GM21529 (cell line): ENCODE results near the gene ROPN1B.

Source experiments
- ATAC-seq: cut with Tn5 transposase; IDR thresholded peaks from one replicate; pipeline ENCODE4 v1.9.1; 2021; ENCODE audit not compliant: unreplicated experiment

Gene ROPN1B

GRCh38 chr3:126026761-126027160 lies 57.8 kb downstream of the ROPN1B start:
- no peak for ATAC-seq

- ATAC-seq = no peak
Observed at GRCh38 chr3:126028096-126028495, 59.1 kb downstream of the ROPN1B start.

GRCh38 chr3:126029241-126029640 lies 60.3 kb downstream of the ROPN1B start:
- ATAC-seq = no peak

GRCh38 chr3:126030455-126030854 lies 61.5 kb downstream of the ROPN1B start:
- no peak for ATAC-seq

- no peak for ATAC-seq
Observed at GRCh38 chr3:126031981-126032471, 63.0 kb downstream of the ROPN1B start.
